Measurements from ENCODE around the gene NOD1.

DNA sequence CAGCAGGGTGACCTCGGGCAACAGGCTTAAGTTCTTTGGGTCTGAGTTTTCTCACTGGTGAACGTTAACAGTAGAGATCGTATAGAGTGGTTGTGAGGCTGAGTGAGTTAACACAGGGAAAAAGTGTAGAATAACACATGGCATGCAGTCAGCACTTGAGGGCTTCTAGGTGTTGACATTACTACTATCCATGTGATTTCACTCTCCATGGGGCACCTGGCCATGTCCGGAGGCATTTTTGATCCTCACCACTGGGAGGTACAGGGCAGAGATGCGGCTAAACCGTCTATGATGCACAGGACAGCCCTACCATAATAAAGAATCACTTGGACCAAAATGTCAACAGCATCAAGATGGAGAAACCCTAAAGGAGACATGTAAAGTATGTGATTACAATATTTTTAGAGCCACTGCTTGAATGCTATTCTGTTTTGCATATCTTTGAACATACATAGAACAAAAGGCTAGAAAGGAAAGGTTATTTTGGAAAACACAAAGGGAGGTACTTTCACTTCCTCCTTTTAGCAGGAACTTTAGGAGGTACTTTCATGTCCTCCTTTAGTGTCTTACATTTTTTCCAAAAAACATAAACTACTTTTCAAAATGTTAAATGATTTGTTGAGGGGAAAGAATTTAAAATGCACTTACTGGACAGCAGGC is 44.3 kb downstream of the NOD1 start:
- TF ChIP-seq ZNF775 (CRISPR knock-in tag; IDR thresholded peaks at IDR 0.05; ENCODE audit: borderline replicate concordance) (no peak), POLR2A (IDR thresholded peaks at IDR 0.05; ENCODE audit: insufficient read depth in 1 of 2, low read depth in 2 of 2, low read length in 2 of 2) (no peak), ZSCAN20 (CRISPR knock-in tag; IDR thresholded peaks at IDR 0.05; ENCODE audit: borderline replicate concordance) (no peak), TEAD2 (CRISPR knock-in tag; IDR thresholded peaks at IDR 0.05) (no peak), HCFC1 (IDR thresholded peaks at IDR 0.05; ENCODE audit: low read depth, low read length) (no peak)
- TF ChIP-seq, protein P1, sequence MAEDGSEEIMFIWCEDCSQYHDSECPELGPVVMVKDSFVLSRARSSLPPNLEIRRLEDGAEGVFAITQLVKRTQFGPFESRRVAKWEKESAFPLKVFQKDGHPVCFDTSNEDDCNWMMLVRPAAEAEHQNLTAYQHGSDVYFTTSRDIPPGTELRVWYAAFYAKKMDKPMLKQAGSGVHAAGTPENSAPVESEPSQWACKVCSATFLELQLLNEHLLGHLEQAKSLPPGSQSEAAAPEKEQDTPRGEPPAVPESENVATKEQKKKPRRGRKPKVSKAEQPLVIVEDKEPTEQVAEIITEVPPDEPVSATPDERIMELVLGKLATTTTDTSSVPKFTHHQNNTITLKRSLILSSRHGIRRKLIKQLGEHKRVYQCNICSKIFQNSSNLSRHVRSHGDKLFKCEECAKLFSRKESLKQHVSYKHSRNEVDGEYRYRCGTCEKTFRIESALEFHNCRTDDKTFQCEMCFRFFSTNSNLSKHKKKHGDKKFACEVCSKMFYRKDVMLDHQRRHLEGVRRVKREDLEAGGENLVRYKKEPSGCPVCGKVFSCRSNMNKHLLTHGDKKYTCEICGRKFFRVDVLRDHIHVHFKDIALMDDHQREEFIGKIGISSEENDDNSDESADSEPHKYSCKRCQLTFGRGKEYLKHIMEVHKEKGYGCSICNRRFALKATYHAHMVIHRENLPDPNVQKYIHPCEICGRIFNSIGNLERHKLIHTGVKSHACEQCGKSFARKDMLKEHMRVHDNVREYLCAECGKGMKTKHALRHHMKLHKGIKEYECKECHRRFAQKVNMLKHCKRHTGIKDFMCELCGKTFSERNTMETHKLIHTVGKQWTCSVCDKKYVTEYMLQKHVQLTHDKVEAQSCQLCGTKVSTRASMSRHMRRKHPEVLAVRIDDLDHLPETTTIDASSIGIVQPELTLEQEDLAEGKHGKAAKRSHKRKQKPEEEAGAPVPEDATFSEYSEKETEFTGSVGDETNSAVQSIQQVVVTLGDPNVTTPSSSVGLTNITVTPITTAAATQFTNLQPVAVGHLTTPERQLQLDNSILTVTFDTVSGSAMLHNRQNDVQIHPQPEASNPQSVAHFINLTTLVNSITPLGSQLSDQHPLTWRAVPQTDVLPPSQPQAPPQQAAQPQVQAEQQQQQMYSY (CRISPR knock-in tag; IDR thresholded peaks at IDR 0.05), result no peak

Measured in HepG2 (cell line).